K562 (cell line): ENCODE data around the gene TTLL8. TPM values are rescaled to one million over a fixed set of nuclear protein-coding genes. Genes with fewer than 3 reads are reported as not detected.

ENCODE experiments used
- ATAC-seq: fragments of 200-7000 bp; cut with Tn5 transposase; 3 replicates; pipeline ENCODE4 v1.9.1; 2020; ENCODE audit warnings: moderate library complexity
- BruUV-seq: library from RNA; stranded (reverse); fragments of 400-500 nt; replicated peaks from 2 replicates; lab custom pipeline; 2021; lab: Mats Ljungman, UMichigan
- CTCF ChIA-PET: fragments of 300-600 bp; formaldehyde crosslinking; extraction: SDS; loops from one replicate; lab custom pipeline; 2021; ENCODE audit warnings: low intra/inter-chr PET ratio; lab: Yijun Ruan, JAX
- POLR2A ChIA-PET: fragments of 300-600, 350-650 bp; sonication (Branson Sonifier 250); formaldehyde crosslinking; extraction: SDS; loops from one replicate; lab custom pipeline; 2021; ENCODE audit warnings: antibody characterized with exemption, inconsistent platforms; lab: Yijun Ruan, JAX
- DNase-seq, 4 experiments: peaks; one replicate each; pipeline versions ENCODE4 v3.0.0 to v3.0.0-alpha.2; 2011 to 2018; ENCODE audit warnings: low spot score in 3 of 4, mixed read lengths in 3 of 4; ENCODE audit errors: extremely low read depth in 1 of 4
- FAIRE-seq: peaks from 2 replicates; lab custom pipeline; 2011; peaks lifted over from hg19 to GRCh38; lab: Jason Lieb, UNC
- H2AFZ ChIP-seq: 2 replicates; pipeline ENCODE4 v1.6.0; 2011; ENCODE audit warnings: low read depth, low read length, control low read depth, inconsistent platforms
- H3K27ac ChIP-seq: fragments of 200-600 bp; 3 replicates; pipeline ENCODE4 v1.8.0; 2011; ENCODE audit warnings: low read depth, mild to moderate bottlenecking, control low read depth, inconsistent platforms, low read length, moderate library complexity, mixed read lengths; ENCODE audit errors: extremely low read depth
- H3K27me3 ChIP-seq, 2 experiments: fragments of 300-600 bp in 1 of 2; 2 replicates in 1 of 2; 3 replicates in 1 of 2; pipeline versions ENCODE4 v1.6.0 to v1.8.0; 2011; ENCODE audit warnings: inconsistent platforms in 2 of 2, low read length in 2 of 2, mild to moderate bottlenecking in 1 of 2, mixed read lengths in 1 of 2, moderate library complexity in 1 of 2; ENCODE audit not compliant: control insufficient read depth in 2 of 2, insufficient read depth in 2 of 2
- H3K36me3 ChIP-seq: fragments of 300-600 bp; 3 replicates; pipeline ENCODE4 v1.8.0; 2011; ENCODE audit warnings: mild to moderate bottlenecking, low read length, inconsistent platforms; ENCODE audit not compliant: control insufficient read depth, insufficient read depth
- H3K4me1 ChIP-seq, 2 experiments: fragments of 200-600 bp in 1 of 2; replicated peaks in 1 of 2; 2 replicates in 1 of 2; 3 replicates in 1 of 2; pipeline versions ENCODE4 v1.5.1 to v1.8.0; 2011; ENCODE audit warnings: inconsistent platforms in 2 of 2, low read length in 2 of 2, mild to moderate bottlenecking in 1 of 2, mixed read lengths in 1 of 2, moderate library complexity in 1 of 2; ENCODE audit not compliant: control insufficient read depth in 2 of 2, insufficient read depth in 2 of 2
- H3K4me2 ChIP-seq: 2 replicates; pipeline ENCODE4 v1.6.1; 2011; ENCODE audit warnings: low read length, control low read depth, inconsistent platforms, mixed read lengths; ENCODE audit not compliant: insufficient read depth
- H3K4me3 ChIP-seq: fragments of 200-600 bp; sonication (generic), shearing (Covaris generic); 2 replicates; pipeline ENCODE4 v1.5.1; 2016; ENCODE audit warnings: control low read depth, inconsistent platforms
- H3K79me2 ChIP-seq: fragments of 200-600 bp; 3 replicates; pipeline ENCODE4 v1.8.0; 2011; ENCODE audit warnings: low read length, inconsistent platforms; ENCODE audit not compliant: control insufficient read depth, insufficient read depth
- H3K9ac ChIP-seq, 2 experiments: 2 replicates each; pipeline versions ENCODE4 v1.6.0 to v1.6.1; 2011; ENCODE audit warnings: low read depth in 2 of 2, low read length in 2 of 2, control low read depth in 1 of 2, inconsistent platforms in 1 of 2, mild to moderate bottlenecking in 1 of 2, mixed read lengths in 1 of 2; ENCODE audit not compliant: insufficient read depth in 1 of 2
- H3K9me1 ChIP-seq: one replicate; pipeline ENCODE4 v1.6.0; 2011; ENCODE audit warnings: inconsistent platforms, mild to moderate bottlenecking, low read length, moderate library complexity; ENCODE audit not compliant: control insufficient read depth, insufficient read depth
- H3K9me3 ChIP-seq: replicated peaks from 2 replicates; pipeline ENCODE4 v1.5.1; 2011; ENCODE audit warnings: low read depth, low read length, inconsistent platforms; ENCODE audit not compliant: control insufficient read depth, insufficient read depth
- H4K20me1 ChIP-seq: replicated peaks from 2 replicates; pipeline ENCODE4 v1.6.1; 2011; ENCODE audit warnings: low read length, inconsistent platforms, mixed read lengths; ENCODE audit not compliant: control insufficient read depth, insufficient read depth
- EGR1 ChIP-seq: fragments of 450-650 bp; conservative IDR thresholded peaks from 2 replicates; pipeline ENCODE4 v1.6.1; 2017; ENCODE audit warnings: mild to moderate bottlenecking
- HMGN3 ChIP-seq: IDR thresholded peaks from 2 replicates; pipeline ENCODE4 v1.6.1; 2011; ENCODE audit warnings: borderline replicate concordance, low read depth, mild to moderate bottlenecking, mixed read lengths, low read length; ENCODE audit not compliant: insufficient read length; ENCODE audit errors: extremely low read depth
- ZFP1 ChIP-seq: fragments of 450-650 bp; formaldehyde crosslinking; IDR thresholded peaks from 2 replicates; pipeline ENCODE4 v1.4.0; 2020; ENCODE audit warnings: mild to moderate bottlenecking, mixed read lengths
- ZNF707 ChIP-seq: fragments of 250-450 bp; sonication (Bioruptor Pico); conservative IDR thresholded peaks from 2 replicates; pipeline ENCODE4 v1.8.0; 2022; ENCODE audit warnings: inconsistent platforms, mild to moderate bottlenecking, moderate library complexity
- WGBS: fragments of 100-300 bp; shearing (Covaris generic); methylation state at CpG from one replicate; pipeline ENCODE4 v1.1.6; 2016; ENCODE audit warnings: low coverage, mixed read lengths; ENCODE audit not compliant: insufficient coverage; ENCODE audit errors: missing lambda C conversion rate; 5-methylcytosine and 5-hydroxymethylcytosine counted together
- in situ Hi-C: fragments of 300-500 bp; cut with MboI; formaldehyde crosslinking; loops from 4 replicates; pipeline ENCODE4 v1.15.0; 2018; ENCODE audit warnings: inconsistent platforms, mixed read lengths
- intact Hi-C: fragments of 100-400 bp; cut with micrococcal nuclease; formaldehyde crosslinking; loops from 2 replicates; pipeline ENCODE4 v1.14.2; 2022
- polyA plus RNA-seq, 8 experiments: library from polyadenylated mRNA; depleted of rRNA in 4 of 8; stranded (reverse) in 5 of 8; unstranded in 3 of 8; fragments of >200 nt; fragmentation: Nextera tagmentation in 2 of 8; fragmentation: Illumina TruSeq in 1 of 8; extraction: Ambion mirVana in 2 of 8; extraction: Trizol in 1 of 8; gene quantifications; 2 replicates each; pipeline versions ENCODE4 v1.2.1 to v1.2.3, GENCODE V29; 2011 to 2014; ENCODE audit warnings: inconsistent platforms in 1 of 8, missing spikeins in 1 of 8
- total RNA-seq, 7 experiments: library from RNA; depleted of rRNA in 6 of 7; stranded (reverse); fragments of >200 nt in 6 of 7; fragmentation: Illumina TruSeq in 2 of 7; extraction: Trizol in 2 of 7; gene quantifications; 2 replicates each; pipeline versions ENCODE4 v1.2.1 to v1.2.3, GENCODE V29; 2011 to 2021; ENCODE audit warnings: low replicate concordance in 1 of 7
- TF ChIP-seq, protein P1 (sequence below): fragments of 250-450 bp; sonication (Bioruptor Pico); IDR thresholded peaks from 2 replicates; pipeline ENCODE4 v1.5.0; 2021; ENCODE audit warnings: mild to moderate bottlenecking, moderate library complexity
- TF ChIP-seq, protein P2 (sequence below): fragments of 450-650 bp; IDR thresholded peaks from one replicate; pipeline ENCODE4 v1.6.1; 2018; ENCODE audit warnings: mild to moderate bottlenecking, moderate library complexity; ENCODE audit not compliant: partially characterized antibody

TTLL8 gene
- total and polyA plus RNA-seq, 9 of the 15 experiments (the other 6 are each of a cell fraction or from before 2014, with no cell fraction given): not detected

DNA sequence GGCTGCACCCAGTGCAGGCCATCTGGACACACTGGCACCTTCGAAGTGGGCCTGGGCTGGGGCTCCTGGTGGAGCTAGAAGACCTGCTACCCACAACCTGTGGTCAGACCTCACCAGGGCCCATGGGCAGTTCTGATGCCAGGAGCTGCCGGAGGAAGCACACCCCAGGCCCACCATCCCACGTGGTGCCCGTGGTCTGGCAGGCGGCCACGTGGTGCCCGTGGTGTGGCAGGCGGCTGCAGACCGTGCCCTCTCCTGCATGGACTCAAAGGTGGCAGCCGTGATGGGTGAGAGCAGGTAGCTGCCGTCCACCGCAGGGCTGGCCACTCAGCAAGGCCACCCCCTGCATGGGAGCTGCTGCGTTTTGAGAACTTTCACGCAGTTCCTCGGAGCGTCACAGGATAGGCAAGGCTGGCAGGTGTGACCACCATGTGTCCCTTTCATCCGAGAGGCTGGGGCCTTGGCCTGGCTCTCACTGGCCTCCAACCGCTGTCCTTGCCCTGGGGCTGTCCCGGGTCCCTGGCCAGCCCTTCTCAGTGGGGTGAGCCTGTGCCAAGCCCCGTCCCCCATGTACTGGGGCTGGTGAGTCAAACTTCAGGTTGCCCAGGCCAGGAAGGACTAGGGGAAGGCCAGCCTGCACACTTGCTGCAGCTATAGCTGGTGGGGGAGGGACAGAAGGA is 41.6 kb downstream of the TTLL8 start:
- in situ Hi-C loops (no loop called here), intact Hi-C loops (no loop called here)
- Histone ChIP-seq H3K36me3 (no peaks in the 10 kb centered on the region), H3K4me2 (no peak overlapping the region), H3K4me1 (peaks cover 0 to 47% of the 10 kb centered on the region in 2 experiments; a peak in 2 of 5 replicates), H3K9me3 (no peaks in the 10 kb centered on the region; the same call in 1 of the 2 replicates), H3K4me3 (no peak overlapping the region), H4K20me1 (peaks cover 4% of the 10 kb centered on the region; the same call in 1 of the 2 replicates), H3K27ac (no peak overlapping the region), H3K27me3 (peaks cover 0 to 28% of the 10 kb centered on the region in 2 experiments; a peak in 2 of 5 replicates), H3K9ac (no peak overlapping the region), H3K9me1 (no peaks in the 10 kb centered on the region), H3K79me2 (no peaks in the 10 kb centered on the region), H2AFZ (no peak overlapping the region)
- FAIRE-seq: no peak
- POLR2A ChIA-PET: no interaction called here
- no peak for ATAC-seq
- 31% methylated on average over 14 of the region's 20 CpGs for WGBS
- no TSS peak for BruUV-seq
- DNase-seq: no peak
- CTCF ChIA-PET: no interaction called here
- TF ChIP-seq, protein P1, sequence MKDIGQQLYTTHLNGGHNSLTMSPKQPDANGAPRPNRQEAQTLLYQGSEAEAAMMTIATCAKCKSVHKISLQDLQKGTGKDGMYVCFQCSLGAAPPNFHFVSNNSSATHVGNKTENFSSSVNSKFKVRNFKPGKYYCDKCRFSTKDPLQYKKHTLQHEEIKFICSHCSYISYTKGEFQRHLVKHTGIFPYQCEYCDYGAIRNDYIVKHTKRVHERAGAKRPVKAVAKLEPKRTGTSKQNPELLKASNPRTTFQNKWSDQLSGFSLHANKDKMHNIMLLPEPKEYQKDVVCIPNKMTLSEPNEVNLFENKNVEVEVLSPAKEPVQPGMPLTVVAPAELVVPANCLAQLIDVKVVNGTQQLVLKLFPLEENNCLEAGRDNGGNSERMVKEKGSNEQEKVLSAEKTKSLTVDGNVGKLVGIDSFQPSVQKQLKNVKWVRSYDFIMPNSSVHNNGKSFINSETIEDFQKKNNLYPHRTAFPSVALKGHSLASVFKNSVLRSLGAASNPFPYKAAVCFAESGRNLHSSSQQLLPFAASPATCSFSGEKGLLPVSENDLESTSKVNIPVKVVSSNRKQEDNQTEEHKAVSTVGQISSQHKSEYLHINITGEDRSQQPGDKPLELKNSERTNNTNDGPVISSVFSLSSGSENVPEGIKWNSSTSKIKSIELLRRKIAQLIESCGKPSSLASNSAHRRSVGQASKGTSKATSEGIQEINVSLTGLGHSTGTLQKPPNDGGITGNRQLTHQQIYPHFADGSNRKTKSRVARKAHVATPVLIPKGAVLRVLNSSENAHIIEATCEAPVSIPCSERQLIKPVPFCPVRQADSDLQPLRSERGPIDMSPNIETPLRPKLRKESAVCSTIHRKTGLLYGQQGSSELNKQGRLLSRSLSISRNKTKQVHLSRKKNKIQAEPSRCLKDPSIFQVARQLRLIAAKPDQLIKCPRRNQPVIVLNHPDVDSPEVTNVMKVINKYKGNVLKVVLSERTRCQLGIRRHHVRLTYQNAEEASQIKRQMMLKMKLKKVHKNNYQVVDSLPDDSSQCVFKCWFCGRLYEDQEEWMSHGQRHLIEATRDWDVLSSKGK (CRISPR knock-in tag): no peak
- no peak for TF ChIP-seq ZNF707 (CRISPR knock-in tag)
- TF ChIP-seq, protein P2, sequence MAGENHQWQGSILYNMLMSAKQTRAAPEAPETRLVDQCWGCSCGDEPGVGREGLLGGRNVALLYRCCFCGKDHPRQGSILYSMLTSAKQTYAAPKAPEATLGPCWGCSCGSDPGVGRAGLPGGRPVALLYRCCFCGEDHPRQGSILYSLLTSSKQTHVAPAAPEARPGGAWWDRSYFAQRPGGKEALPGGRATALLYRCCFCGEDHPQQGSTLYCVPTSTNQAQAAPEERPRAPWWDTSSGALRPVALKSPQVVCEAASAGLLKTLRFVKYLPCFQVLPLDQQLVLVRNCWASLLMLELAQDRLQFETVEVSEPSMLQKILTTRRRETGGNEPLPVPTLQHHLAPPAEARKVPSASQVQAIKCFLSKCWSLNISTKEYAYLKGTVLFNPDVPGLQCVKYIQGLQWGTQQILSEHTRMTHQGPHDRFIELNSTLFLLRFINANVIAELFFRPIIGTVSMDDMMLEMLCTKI: no peak
- no peak for TF ChIP-seq HMGN3
- no peak for TF ChIP-seq ZFP1
- TF ChIP-seq EGR1: no peak
